GM23338 (cell line): Measurements from ENCODE around the gene DGKE. TPM values are rescaled to one million over a fixed set of nuclear protein-coding genes. Genes with fewer than 3 reads are reported as not detected.

Source experiments
- ATAC-seq: fragments of 200-7000 bp; cut with Tn5 transposase; 3 replicates; pipeline ENCODE4 v1.9.1; 2020
- DNase-seq: peaks from one replicate; pipeline ENCODE4 v3.0.0-alpha.2; 2015; ENCODE audit warnings: low spot score
- H2AFZ ChIP-seq: fragments of 200-600 bp; sonication (generic); 2 replicates; pipeline ENCODE4 v1.8.0; 2016; ENCODE audit warnings: antibody characterized with exemption, mild to moderate bottlenecking, moderate library complexity
- H3F3A ChIP-seq: fragments of 200-600 bp; sonication (generic); replicated peaks from 2 replicates; pipeline ENCODE4 v1.8.0; 2017; ENCODE audit warnings: antibody characterized with exemption, mixed run types, low read depth
- H3K27ac ChIP-seq: fragments of 200-600 bp; sonication (generic); 2 replicates; pipeline ENCODE4 v1.6.1; 2016; ENCODE audit warnings: low read depth
- H3K27me3 ChIP-seq: fragments of 200-600 bp; sonication (generic); 2 replicates; pipeline ENCODE4 v1.8.0; 2016; ENCODE audit warnings: mild to moderate bottlenecking, mixed run types, moderate library complexity; ENCODE audit not compliant: insufficient read depth
- H3K36me3 ChIP-seq: fragments of 200-600 bp; sonication (generic); 2 replicates; pipeline ENCODE4 v1.8.0; 2016; ENCODE audit warnings: mild to moderate bottlenecking; ENCODE audit not compliant: insufficient read depth
- H3K4me1 ChIP-seq: fragments of 200-600 bp; sonication (generic); 2 replicates; pipeline ENCODE4 v1.8.0; 2016; ENCODE audit warnings: mild to moderate bottlenecking, moderate library complexity; ENCODE audit not compliant: insufficient read depth
- H3K4me2 ChIP-seq: fragments of 200-600 bp; sonication (generic); 2 replicates; pipeline ENCODE4 v1.7.1; 2017; ENCODE audit warnings: mixed run types
- H3K4me3 ChIP-seq: fragments of 200-600 bp; sonication (generic); 2 replicates; pipeline ENCODE4 v1.6.1; 2016; ENCODE audit warnings: mixed run types
- H3K79me2 ChIP-seq: fragments of 200-600 bp; sonication (generic); replicated peaks from 2 replicates; pipeline ENCODE4 v1.8.0; 2017; ENCODE audit warnings: mild to moderate bottlenecking; ENCODE audit not compliant: insufficient read depth
- H3K9me2 ChIP-seq: fragments of 200-600 bp; sonication (generic); 2 replicates; pipeline ENCODE4 v1.8.0; 2017; ENCODE audit not compliant: insufficient read depth
- H4K20me1 ChIP-seq: fragments of 200-600 bp; sonication (generic); replicated peaks from 2 replicates; pipeline ENCODE4 v1.8.0; 2017; ENCODE audit warnings: mild to moderate bottlenecking; ENCODE audit not compliant: insufficient read depth
- H3K27ac Mint-ChIP-seq: 2 replicates; pipeline ENCODE4 v1.8.0; 2020; ENCODE audit warnings: inconsistent platforms, mild to moderate bottlenecking, moderate library complexity, mixed read lengths
- H3K27me3 Mint-ChIP-seq: 3 replicates; pipeline ENCODE4 v1.8.0; 2022; ENCODE audit warnings: low read depth, mild to moderate bottlenecking, moderate library complexity, mixed read lengths, inconsistent platforms; ENCODE audit not compliant: insufficient read depth, poor library complexity
- H3K36me3 Mint-ChIP-seq: 3 replicates; pipeline ENCODE4 v1.8.0; 2021; ENCODE audit warnings: low read depth, mild to moderate bottlenecking, inconsistent platforms, moderate library complexity, mixed read lengths
- H3K4me1 Mint-ChIP-seq: 3 replicates; pipeline ENCODE4 v1.8.0; 2020; ENCODE audit warnings: mild to moderate bottlenecking, inconsistent platforms, mixed read lengths
- H3K4me3 Mint-ChIP-seq: 3 replicates; pipeline ENCODE4 v1.8.0; 2021; ENCODE audit warnings: moderate library complexity, mild to moderate bottlenecking, inconsistent platforms, mixed read lengths
- H3K9me3 Mint-ChIP-seq: 3 replicates; pipeline ENCODE4 v1.8.0; 2020; ENCODE audit warnings: moderate library complexity, mild to moderate bottlenecking, inconsistent platforms, mixed read lengths
- CREB1 ChIP-seq: fragments of 250-450 bp; sonication (Bioruptor Pico); IDR thresholded peaks from 2 replicates; pipeline ENCODE4 v1.5.0; 2020; ENCODE audit warnings: low read depth, mild to moderate bottlenecking, moderate library complexity
- EZH2 ChIP-seq: fragments of 200-600 bp; sonication (generic); IDR thresholded peaks from one replicate; pipeline ENCODE4 v1.8.0; 2017; ENCODE audit warnings: antibody characterized with exemption, mild to moderate bottlenecking, low read depth; ENCODE audit not compliant: unreplicated experiment
- EZH2phosphoT487 ChIP-seq: fragments of 200-600 bp; sonication (generic); IDR thresholded peaks from one replicate; pipeline ENCODE4 v1.8.1; 2018; ENCODE audit warnings: antibody characterized with exemption; ENCODE audit not compliant: unreplicated experiment
- JUNB ChIP-seq: IDR thresholded peaks from one replicate; pipeline ENCODE4 v1.6.1; 2016; ENCODE audit warnings: antibody characterized with exemption; ENCODE audit not compliant: unreplicated experiment
- NANOG ChIP-seq: IDR thresholded peaks from 2 replicates; pipeline ENCODE4 v1.6.1; 2016; ENCODE audit warnings: antibody characterized with exemption, borderline replicate concordance
- POLR2AphosphoS5 ChIP-seq: IDR thresholded peaks from 2 replicates; pipeline ENCODE4 v1.6.1; 2016; ENCODE audit warnings: antibody characterized with exemption, low read depth
- STAT1 ChIP-seq: IDR thresholded peaks from one replicate; pipeline ENCODE4 v1.6.1; 2016; ENCODE audit warnings: antibody characterized with exemption; ENCODE audit not compliant: unreplicated experiment
- ZNF114 ChIP-seq: fragments of 250-450 bp; sonication (Bioruptor Pico); IDR thresholded peaks from 2 replicates; pipeline ENCODE4 v1.5.0; 2020; ENCODE audit warnings: mild to moderate bottlenecking, moderate library complexity
- ZNF331 ChIP-seq: fragments of 250-450 bp; sonication (Bioruptor Pico); IDR thresholded peaks from 2 replicates; pipeline ENCODE4 v1.5.0; 2020; ENCODE audit warnings: low read depth, mild to moderate bottlenecking, moderate library complexity
- polyA plus RNA-seq: library from polyadenylated mRNA; unstranded; fragments of >200 nt; fragmentation: Nextera tagmentation; extraction: Ambion mirVana; gene quantifications from 2 replicates; pipeline ENCODE4 v1.2.1, GENCODE V29; 2016
- total RNA-seq: library from RNA; depleted of rRNA; stranded (reverse); fragments of >200 nt; shearing (Covaris generic); gene quantifications from 2 replicates; pipeline ENCODE4 v1.2.3, GENCODE V29; 2014
- TF ChIP-seq, protein P1 (sequence below): IDR thresholded peaks from one replicate; pipeline ENCODE4 v1.6.1; 2018; ENCODE audit warnings: antibody characterized with exemption; ENCODE audit not compliant: unreplicated experiment
- TF ChIP-seq, protein P2 (sequence below), 2 experiments: fragments of 200-600 bp in 1 of 2; sonication (generic) in 1 of 2; conservative IDR thresholded peaks; 2 replicates each; pipeline versions ENCODE4 v1.5.1 to v1.6.1; 2016 to 2017; ENCODE audit warnings: antibody characterized with exemption in 2 of 2, low read depth in 2 of 2, mild to moderate bottlenecking in 2 of 2, moderate library complexity in 1 of 2
- TF ChIP-seq, protein P3 (sequence below): fragments of 250-450 bp; sonication (Bioruptor Pico); IDR thresholded peaks from 2 replicates; pipeline ENCODE4 v1.5.0; 2020; ENCODE audit warnings: mild to moderate bottlenecking, moderate library complexity
- TF ChIP-seq, protein P4 (sequence below): IDR thresholded peaks from 2 replicates; pipeline ENCODE4 v1.6.1; 2016; ENCODE audit warnings: antibody characterized with exemption

Gene DGKE
- total and polyA plus RNA-seq, 2 experiments from 2014 or later = 3.9 to 10.1 TPM

DNA sequence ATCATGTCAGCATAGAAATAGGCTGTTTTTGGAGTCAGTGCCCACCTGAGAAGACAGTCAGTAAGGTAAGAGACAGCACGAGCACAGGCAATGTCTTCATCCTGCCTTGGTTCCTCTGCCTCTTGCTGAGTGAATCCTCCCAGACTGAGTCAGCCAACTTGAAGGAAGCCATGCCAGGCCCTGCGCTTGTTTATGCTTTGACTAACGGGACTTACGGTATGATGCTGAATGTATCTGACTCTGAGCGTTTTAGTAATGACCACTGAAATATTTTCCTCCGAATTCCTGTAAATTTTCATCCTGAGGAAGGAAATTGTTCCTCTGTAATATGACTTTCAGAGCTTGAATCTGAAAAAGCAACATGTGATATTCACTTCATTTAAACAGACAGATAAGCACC, 18.2 kb upstream of the DGKE start:
- H3K4me1 ChIP-seq = no peaks in the 10 kb centered on the region
- no peaks in the 10 kb centered on the region for H3K9me2 ChIP-seq
- Mint-ChIP-seq H3K4me1 (peaks cover 15% of the 10 kb centered on the region), H3K36me3 (no peaks in the 10 kb centered on the region), H3K4me3 (no peak overlapping the region), H3K27ac (no peak overlapping the region), H3K9me3 (no peaks in the 10 kb centered on the region), H3K27me3 (peaks cover 10% of the 10 kb centered on the region)
- TF ChIP-seq, protein P1, sequence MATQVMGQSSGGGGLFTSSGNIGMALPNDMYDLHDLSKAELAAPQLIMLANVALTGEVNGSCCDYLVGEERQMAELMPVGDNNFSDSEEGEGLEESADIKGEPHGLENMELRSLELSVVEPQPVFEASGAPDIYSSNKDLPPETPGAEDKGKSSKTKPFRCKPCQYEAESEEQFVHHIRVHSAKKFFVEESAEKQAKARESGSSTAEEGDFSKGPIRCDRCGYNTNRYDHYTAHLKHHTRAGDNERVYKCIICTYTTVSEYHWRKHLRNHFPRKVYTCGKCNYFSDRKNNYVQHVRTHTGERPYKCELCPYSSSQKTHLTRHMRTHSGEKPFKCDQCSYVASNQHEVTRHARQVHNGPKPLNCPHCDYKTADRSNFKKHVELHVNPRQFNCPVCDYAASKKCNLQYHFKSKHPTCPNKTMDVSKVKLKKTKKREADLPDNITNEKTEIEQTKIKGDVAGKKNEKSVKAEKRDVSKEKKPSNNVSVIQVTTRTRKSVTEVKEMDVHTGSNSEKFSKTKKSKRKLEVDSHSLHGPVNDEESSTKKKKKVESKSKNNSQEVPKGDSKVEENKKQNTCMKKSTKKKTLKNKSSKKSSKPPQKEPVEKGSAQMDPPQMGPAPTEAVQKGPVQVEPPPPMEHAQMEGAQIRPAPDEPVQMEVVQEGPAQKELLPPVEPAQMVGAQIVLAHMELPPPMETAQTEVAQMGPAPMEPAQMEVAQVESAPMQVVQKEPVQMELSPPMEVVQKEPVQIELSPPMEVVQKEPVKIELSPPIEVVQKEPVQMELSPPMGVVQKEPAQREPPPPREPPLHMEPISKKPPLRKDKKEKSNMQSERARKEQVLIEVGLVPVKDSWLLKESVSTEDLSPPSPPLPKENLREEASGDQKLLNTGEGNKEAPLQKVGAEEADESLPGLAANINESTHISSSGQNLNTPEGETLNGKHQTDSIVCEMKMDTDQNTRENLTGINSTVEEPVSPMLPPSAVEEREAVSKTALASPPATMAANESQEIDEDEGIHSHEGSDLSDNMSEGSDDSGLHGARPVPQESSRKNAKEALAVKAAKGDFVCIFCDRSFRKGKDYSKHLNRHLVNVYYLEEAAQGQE = no peak
- TF ChIP-seq, protein P2, sequence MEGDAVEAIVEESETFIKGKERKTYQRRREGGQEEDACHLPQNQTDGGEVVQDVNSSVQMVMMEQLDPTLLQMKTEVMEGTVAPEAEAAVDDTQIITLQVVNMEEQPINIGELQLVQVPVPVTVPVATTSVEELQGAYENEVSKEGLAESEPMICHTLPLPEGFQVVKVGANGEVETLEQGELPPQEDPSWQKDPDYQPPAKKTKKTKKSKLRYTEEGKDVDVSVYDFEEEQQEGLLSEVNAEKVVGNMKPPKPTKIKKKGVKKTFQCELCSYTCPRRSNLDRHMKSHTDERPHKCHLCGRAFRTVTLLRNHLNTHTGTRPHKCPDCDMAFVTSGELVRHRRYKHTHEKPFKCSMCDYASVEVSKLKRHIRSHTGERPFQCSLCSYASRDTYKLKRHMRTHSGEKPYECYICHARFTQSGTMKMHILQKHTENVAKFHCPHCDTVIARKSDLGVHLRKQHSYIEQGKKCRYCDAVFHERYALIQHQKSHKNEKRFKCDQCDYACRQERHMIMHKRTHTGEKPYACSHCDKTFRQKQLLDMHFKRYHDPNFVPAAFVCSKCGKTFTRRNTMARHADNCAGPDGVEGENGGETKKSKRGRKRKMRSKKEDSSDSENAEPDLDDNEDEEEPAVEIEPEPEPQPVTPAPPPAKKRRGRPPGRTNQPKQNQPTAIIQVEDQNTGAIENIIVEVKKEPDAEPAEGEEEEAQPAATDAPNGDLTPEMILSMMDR (conservative IDR thresholded peaks at IDR 0.05; ENCODE audit: low read depth in 2 of 2) = no peak
- TF ChIP-seq, protein P3, sequence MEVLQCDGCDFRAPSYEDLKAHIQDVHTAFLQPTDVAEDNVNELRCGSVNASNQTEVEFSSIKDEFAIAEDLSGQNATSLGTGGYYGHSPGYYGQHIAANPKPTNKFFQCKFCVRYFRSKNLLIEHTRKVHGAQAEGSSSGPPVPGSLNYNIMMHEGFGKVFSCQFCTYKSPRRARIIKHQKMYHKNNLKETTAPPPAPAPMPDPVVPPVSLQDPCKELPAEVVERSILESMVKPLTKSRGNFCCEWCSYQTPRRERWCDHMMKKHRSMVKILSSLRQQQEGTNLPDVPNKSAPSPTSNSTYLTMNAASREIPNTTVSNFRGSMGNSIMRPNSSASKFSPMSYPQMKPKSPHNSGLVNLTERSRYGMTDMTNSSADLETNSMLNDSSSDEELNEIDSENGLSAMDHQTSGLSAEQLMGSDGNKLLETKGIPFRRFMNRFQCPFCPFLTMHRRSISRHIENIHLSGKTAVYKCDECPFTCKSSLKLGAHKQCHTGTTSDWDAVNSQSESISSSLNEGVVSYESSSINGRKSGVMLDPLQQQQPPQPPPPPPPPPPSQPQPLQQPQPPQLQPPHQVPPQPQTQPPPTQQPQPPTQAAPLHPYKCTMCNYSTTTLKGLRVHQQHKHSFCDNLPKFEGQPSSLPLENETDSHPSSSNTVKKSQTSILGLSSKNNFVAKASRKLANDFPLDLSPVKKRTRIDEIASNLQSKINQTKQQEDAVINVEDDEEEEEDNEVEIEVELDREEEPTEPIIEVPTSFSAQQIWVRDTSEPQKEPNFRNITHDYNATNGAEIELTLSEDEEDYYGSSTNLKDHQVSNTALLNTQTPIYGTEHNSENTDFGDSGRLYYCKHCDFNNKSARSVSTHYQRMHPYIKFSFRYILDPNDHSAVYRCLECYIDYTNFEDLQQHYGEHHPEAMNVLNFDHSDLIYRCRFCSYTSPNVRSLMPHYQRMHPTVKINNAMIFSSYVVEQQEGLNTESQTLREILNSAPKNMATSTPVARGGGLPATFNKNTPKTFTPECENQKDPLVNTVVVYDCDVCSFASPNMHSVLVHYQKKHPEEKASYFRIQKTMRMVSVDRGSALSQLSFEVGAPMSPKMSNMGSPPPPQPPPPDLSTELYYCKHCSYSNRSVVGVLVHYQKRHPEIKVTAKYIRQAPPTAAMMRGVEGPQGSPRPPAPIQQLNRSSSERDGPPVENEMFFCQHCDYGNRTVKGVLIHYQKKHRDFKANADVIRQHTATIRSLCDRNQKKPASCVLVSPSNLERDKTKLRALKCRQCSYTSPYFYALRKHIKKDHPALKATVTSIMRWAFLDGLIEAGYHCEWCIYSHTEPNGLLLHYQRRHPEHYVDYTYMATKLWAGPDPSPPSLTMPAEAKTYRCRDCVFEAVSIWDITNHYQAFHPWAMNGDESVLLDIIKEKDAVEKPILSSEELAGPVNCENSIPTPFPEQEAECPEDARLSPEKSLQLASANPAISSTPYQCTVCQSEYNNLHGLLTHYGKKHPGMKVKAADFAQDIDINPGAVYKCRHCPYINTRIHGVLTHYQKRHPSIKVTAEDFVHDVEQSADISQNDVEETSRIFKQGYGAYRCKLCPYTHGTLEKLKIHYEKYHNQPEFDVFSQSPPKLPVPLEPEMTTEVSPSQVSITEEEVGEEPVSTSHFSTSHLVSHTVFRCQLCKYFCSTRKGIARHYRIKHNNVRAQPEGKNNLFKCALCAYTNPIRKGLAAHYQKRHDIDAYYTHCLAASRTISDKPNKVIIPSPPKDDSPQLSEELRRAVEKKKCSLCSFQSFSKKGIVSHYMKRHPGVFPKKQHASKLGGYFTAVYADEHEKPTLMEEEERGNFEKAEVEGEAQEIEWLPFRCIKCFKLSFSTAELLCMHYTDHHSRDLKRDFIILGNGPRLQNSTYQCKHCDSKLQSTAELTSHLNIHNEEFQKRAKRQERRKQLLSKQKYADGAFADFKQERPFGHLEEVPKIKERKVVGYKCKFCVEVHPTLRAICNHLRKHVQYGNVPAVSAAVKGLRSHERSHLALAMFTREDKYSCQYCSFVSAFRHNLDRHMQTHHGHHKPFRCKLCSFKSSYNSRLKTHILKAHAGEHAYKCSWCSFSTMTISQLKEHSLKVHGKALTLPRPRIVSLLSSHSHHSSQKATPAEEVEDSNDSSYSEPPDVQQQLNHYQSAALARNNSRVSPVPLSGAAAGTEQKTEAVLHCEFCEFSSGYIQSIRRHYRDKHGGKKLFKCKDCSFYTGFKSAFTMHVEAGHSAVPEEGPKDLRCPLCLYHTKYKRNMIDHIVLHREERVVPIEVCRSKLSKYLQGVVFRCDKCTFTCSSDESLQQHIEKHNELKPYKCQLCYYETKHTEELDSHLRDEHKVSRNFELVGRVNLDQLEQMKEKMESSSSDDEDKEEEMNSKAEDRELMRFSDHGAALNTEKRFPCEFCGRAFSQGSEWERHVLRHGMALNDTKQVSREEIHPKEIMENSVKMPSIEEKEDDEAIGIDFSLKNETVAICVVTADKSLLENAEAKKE (CRISPR knock-in tag) = no peak
- TF ChIP-seq, protein P4, sequence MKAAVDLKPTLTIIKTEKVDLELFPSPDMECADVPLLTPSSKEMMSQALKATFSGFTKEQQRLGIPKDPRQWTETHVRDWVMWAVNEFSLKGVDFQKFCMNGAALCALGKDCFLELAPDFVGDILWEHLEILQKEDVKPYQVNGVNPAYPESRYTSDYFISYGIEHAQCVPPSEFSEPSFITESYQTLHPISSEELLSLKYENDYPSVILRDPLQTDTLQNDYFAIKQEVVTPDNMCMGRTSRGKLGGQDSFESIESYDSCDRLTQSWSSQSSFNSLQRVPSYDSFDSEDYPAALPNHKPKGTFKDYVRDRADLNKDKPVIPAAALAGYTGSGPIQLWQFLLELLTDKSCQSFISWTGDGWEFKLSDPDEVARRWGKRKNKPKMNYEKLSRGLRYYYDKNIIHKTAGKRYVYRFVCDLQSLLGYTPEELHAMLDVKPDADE = no peak
- TF ChIP-seq NANOG (no peak), JUNB (no peak), EZH2 (no peak), ZNF331 (no peak), ZNF114 (no peak), EZH2phosphoT487 (no peak), POLR2AphosphoS5 (no peak), CREB1 (CRISPR knock-in tag) (no peak), STAT1 (no peak)
- H3K79me2 ChIP-seq = no peaks in the 10 kb centered on the region
- no peaks in the 10 kb centered on the region for H4K20me1 ChIP-seq
- no peaks in the 10 kb centered on the region for H3F3A ChIP-seq
- no peak overlapping the region for H2AFZ ChIP-seq
- H3K36me3 ChIP-seq = no peaks in the 10 kb centered on the region
- DNase-seq (no peak), ATAC-seq (no peak)
- no peaks in the 10 kb centered on the region for H3K27me3 ChIP-seq
- no peak overlapping the region for H3K4me3 ChIP-seq
- H3K27ac ChIP-seq = no peak overlapping the region
- H3K4me2 ChIP-seq = no peak overlapping the region
